ENCODE data around the gene HAAO. TPM values are rescaled to one million over a fixed set of nuclear protein-coding genes. Genes with fewer than 3 reads are reported as not detected.

The HAAO gene
- total RNA-seq, 4 donors from 2014 or later: 3.9 to 6.6 (median 4.3) TPM

- Histone ChIP-seq H3K27me3 (no peaks in the 10 kb centered on the region), H3K9me3 (no peaks in the 10 kb centered on the region), H3K4me1 (peaks cover 23% of the 10 kb centered on the region), H3K27ac (no peak overlapping the region), H3K4me3 (no peak overlapping the region), H3K36me3 (no peaks in the 10 kb centered on the region)
- DNase-seq (ENCODE audit: low spot score in 2 of 2): no peak
- WGBS: 90% methylated on average over 6 of the region's 6 CpGs
- TF ChIP-seq CTCF (IDR thresholded peaks at IDR 0.05): no peak
- no peak for TF ChIP-seq POLR2AphosphoS5 (IDR thresholded peaks at IDR 0.05)
- no peak for TF ChIP-seq EP300 (IDR thresholded peaks at IDR 0.05)
- no peak for TF ChIP-seq POLR2A (IDR thresholded peaks at IDR 0.05)
These were observed 14.4 kb upstream of the HAAO start for GRCh38 chr2:42806786-42807185.

- Histone ChIP-seq H3K4me1 (peaks cover 19% of the 10 kb centered on the region), H3K27ac (no peak overlapping the region), H3K9me3 (no peaks in the 10 kb centered on the region), H3K27me3 (no peaks in the 10 kb centered on the region), H3K4me3 (no peak overlapping the region), H3K36me3 (no peaks in the 10 kb centered on the region)
- 70% methylated on average over 5 of the region's 5 CpGs for WGBS
- TF ChIP-seq CTCF (IDR thresholded peaks at IDR 0.05): no peak
- no peak for TF ChIP-seq POLR2A (IDR thresholded peaks at IDR 0.05)
- no peak for TF ChIP-seq EP300 (IDR thresholded peaks at IDR 0.05)
- TF ChIP-seq POLR2AphosphoS5 (IDR thresholded peaks at IDR 0.05): no peak
- no peak for DNase-seq (ENCODE audit: low spot score in 2 of 2)
These were observed 12.5 kb upstream of the HAAO start for GRCh38 chr2:42804891-42805290.

- DNase-seq (ENCODE audit: low spot score in 2 of 2): no peak
- Histone ChIP-seq H3K27me3 (no peaks in the 10 kb centered on the region), H3K27ac (no peak overlapping the region), H3K9me3 (no peaks in the 10 kb centered on the region), H3K4me1 (peaks cover 17% of the 10 kb centered on the region), H3K4me3 (no peak overlapping the region), H3K36me3 (no peaks in the 10 kb centered on the region)
- WGBS: 71% methylated on average over 3 of the region's 3 CpGs
- no peak for TF ChIP-seq CTCF (IDR thresholded peaks at IDR 0.05)
These were observed 12.0 kb upstream of the HAAO start for GRCh38 chr2:42804338-42804737.

- 89% methylated on average over 6 of the region's 6 CpGs for WGBS
- DNase-seq (ENCODE audit: low spot score in 2 of 2): no peak
- TF ChIP-seq POLR2AphosphoS5 (IDR thresholded peaks at IDR 0.05): no peak
- TF ChIP-seq CTCF (IDR thresholded peaks at IDR 0.05): no peak
- no peak for TF ChIP-seq POLR2A (IDR thresholded peaks at IDR 0.05)
- TF ChIP-seq EP300 (IDR thresholded peaks at IDR 0.05): no peak
- no peaks in the 10 kb centered on the region for H3K36me3 ChIP-seq
- H3K4me1 ChIP-seq: peaks cover 8% of the 10 kb centered on the region
- no peak overlapping the region for H3K4me3 ChIP-seq
- no peak overlapping the region for H3K27ac ChIP-seq
- no peaks in the 10 kb centered on the region for H3K27me3 ChIP-seq
- H3K9me3 ChIP-seq: no peaks in the 10 kb centered on the region
These were observed 9.8 kb upstream of the HAAO start for GRCh38 chr2:42802150-42802549.

GRCh38 chr2:42801381-42801780 lies 9.0 kb upstream of the HAAO start:
- no peaks in the 10 kb centered on the region for H3K9me3 ChIP-seq

More at GRCh38 chr2:42801381-42801780, 9.0 kb upstream of the HAAO start:
- H3K4me3 ChIP-seq: no peak overlapping the region
- H3K36me3 ChIP-seq: no peaks in the 10 kb centered on the region
- H3K27ac ChIP-seq: no peak overlapping the region
- H3K27me3 ChIP-seq: no peaks in the 10 kb centered on the region
- TF ChIP-seq POLR2A (IDR thresholded peaks at IDR 0.05) (no peak), EP300 (IDR thresholded peaks at IDR 0.05) (no peak), POLR2AphosphoS5 (IDR thresholded peaks at IDR 0.05) (no peak), CTCF (IDR thresholded peaks at IDR 0.05) (no peak)
- no peak for DNase-seq (ENCODE audit: low spot score in 2 of 2)
- peaks cover 8% of the 10 kb centered on the region for H3K4me1 ChIP-seq
- 28% methylated on average over 4 of the region's 4 CpGs for WGBS
